Measurements from ENCODE around the gene GIN1. TPM values are rescaled to one million over a fixed set of nuclear protein-coding genes. Genes with fewer than 3 reads are reported as not detected.
A peak's percentile ranks its signal among the peaks of the same experiment; 100 is the strongest.

Gene GIN1
- total RNA-seq, 1 donor from 2014 or later, result 5.0 TPM

GRCh38 chr5:103122242-103122641, 2.3 kb upstream of the GIN1 start:
- no peak overlapping the region for H3K4me3 ChIP-seq (ENCODE audit: low read depth, low read length)

DNA sequence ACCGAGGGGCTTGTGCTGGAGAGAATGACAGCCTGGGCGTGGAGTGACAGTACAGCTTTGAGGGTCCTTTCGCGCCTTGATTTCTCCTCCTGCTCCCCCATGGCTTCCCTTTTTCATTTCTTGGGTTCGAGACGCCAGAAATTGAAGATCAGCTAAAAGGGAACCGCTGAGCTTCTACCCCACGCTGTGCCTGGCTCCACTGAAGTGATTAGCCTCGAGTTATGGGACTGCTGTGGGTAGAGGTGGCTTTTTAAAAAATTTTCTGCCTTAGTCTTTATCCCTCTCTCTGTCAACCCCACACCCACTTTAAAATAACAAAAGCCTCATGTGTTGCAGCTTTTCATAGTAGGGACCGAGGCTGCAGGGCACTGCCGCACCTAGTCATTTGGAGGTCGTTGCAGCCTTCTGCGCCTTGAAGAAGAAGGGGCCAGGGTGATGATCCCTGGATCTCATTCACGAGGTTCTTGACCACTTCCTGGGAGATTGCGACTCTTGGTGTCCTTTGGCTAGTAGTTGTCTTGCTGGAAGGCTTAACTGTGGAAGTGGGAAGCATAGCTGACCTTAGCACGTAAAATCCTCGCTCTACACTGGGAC, 766 bp upstream of the GIN1 start:
- TF ChIP-seq, protein P1, sequence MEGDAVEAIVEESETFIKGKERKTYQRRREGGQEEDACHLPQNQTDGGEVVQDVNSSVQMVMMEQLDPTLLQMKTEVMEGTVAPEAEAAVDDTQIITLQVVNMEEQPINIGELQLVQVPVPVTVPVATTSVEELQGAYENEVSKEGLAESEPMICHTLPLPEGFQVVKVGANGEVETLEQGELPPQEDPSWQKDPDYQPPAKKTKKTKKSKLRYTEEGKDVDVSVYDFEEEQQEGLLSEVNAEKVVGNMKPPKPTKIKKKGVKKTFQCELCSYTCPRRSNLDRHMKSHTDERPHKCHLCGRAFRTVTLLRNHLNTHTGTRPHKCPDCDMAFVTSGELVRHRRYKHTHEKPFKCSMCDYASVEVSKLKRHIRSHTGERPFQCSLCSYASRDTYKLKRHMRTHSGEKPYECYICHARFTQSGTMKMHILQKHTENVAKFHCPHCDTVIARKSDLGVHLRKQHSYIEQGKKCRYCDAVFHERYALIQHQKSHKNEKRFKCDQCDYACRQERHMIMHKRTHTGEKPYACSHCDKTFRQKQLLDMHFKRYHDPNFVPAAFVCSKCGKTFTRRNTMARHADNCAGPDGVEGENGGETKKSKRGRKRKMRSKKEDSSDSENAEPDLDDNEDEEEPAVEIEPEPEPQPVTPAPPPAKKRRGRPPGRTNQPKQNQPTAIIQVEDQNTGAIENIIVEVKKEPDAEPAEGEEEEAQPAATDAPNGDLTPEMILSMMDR (conservative IDR thresholded peaks at IDR 0.05; ENCODE audit: low read depth, low read length), result no peak
- peak overlapping the region; percentile 94 for H3K4me3 ChIP-seq (ENCODE audit: low read depth, low read length)
- no peak for DNase-seq (ENCODE audit: low read depth)

More at GRCh38 chr5:103122242-103122641, 2.3 kb upstream of the GIN1 start:
- TF ChIP-seq, protein P1 (conservative IDR thresholded peaks at IDR 0.05; ENCODE audit: low read depth, low read length), result no peak
- no peak for DNase-seq (ENCODE audit: low read depth)

GRCh38 chr5:103119070-103119764, 721 bp downstream of the GIN1 start:
- DNase-seq (ENCODE audit: low read depth), result no peak

GRCh38 chr5:103117471-103117991, 2.4 kb downstream of the GIN1 start:
- DNase-seq (ENCODE audit: low read depth), result no peak
- H3K4me3 ChIP-seq (ENCODE audit: low read depth, low read length), result no peak overlapping the region

More at GRCh38 chr5:103119070-103119764, 721 bp downstream of the GIN1 start:
- TF ChIP-seq, protein P1 (conservative IDR thresholded peaks at IDR 0.05; ENCODE audit: low read depth, low read length), result no peak
- peak overlapping the region; percentile 94 for H3K4me3 ChIP-seq (ENCODE audit: low read depth, low read length)

DNA sequence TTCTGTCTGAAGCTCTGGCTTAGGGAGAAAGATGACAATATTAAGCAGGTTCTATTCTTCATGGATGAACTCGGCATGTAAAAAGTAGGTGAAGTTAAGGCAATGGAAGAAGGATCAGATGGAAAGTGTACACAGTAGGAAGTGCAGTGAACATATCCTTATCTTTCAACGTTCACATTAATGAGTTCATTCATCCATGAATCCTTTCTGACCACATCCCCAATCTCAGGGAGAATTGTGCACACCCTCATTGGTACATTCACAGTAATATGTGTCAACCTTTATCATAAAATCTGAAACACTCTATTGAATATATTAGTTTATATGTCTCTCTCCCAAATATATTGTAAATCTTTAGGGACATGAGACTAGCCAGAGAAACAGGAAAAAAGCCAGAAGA, 5.5 kb downstream of the GIN1 start:
- no peak overlapping the region for H3K4me3 ChIP-seq (ENCODE audit: low read depth, low read length)
- TF ChIP-seq, protein P1 (conservative IDR thresholded peaks at IDR 0.05; ENCODE audit: low read depth, low read length), result no peak
- no peak for DNase-seq (ENCODE audit: low read depth)

More at GRCh38 chr5:103117471-103117991, 2.4 kb downstream of the GIN1 start:
- TF ChIP-seq, protein P1 (conservative IDR thresholded peaks at IDR 0.05; ENCODE audit: low read depth, low read length), result no peak

DNA sequence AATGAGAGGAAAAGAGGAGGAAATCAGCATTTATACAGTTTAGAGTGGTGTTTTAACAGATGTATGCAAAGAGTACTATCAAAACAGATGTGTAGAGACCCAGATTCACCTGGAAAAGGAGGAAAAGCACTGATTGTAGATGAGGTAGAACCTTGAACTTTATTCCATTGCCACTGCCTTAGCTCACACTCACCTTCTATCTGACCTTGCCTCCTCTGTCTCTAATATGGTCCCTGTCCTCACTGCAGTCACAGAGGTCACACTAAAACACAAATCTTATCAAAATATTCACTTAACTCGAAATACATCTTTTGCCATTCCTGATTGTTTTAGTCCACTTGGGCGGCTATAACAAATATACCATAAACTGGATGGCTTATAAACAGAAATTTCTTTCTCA, 7.0 kb downstream of the GIN1 start:
- no peak for DNase-seq (ENCODE audit: low read depth)
- TF ChIP-seq, protein P1 (conservative IDR thresholded peaks at IDR 0.05; ENCODE audit: low read depth, low read length), result no peak

More for the DNA sequence above, 7.0 kb downstream of the GIN1 start:
- no peak overlapping the region for H3K4me3 ChIP-seq (ENCODE audit: low read depth, low read length)

Data from epithelial cell of proximal tubule (primary cell).